ENCODE data around the gene SRSF11. TPM values are rescaled to one million over a fixed set of nuclear protein-coding genes. Genes with fewer than 3 reads are reported as not detected.
"Not testable (repeated sequence)": the region's sequence is repeated elsewhere in the genome, so short reads cannot be mapped to it uniquely, and the experiment has no call there.

Gene SRSF11
- total RNA-seq, 4 donors from 2014 or later = 72.6 to 127 (median 86.3) TPM

DNA sequence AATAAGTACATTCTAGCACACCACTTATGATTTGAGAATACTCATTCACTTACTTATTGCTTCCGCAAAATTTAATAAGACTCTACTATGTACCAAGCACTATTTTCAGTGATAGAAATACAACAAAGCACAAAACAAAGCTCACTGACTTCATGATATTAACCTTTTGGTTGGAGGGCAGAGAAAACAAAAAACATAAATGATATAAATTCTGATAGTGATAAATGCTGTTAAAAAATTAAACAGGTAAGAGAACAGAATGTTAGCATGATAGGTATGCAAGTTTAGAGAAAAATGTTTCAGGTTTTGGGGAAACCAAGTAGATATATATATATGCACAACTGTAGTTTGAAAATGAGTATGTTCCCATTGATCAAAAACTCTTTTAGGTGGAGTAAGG lies 17.0 kb upstream of the SRSF11 start:
- no peaks in the 10 kb centered on the region for H3K27me3 ChIP-seq
- H3K4me1 ChIP-seq = peaks cover 44 to 65% (median 54%) of the 10 kb centered on the region in 4 donors
- no peak overlapping the region for H3K27ac ChIP-seq (replicated peaks in 1 of 4)
- peak overlapping the region in 3 of 4 donors; percentile 66 to 81 (median 79) for H3K4me3 ChIP-seq
- H3K9me3 ChIP-seq = no peaks in the 10 kb centered on the region
- H3K36me3 ChIP-seq = peaks cover 0 to 13% (median 4%) of the 10 kb centered on the region in 4 donors
- no peak for DNase-seq (ENCODE audit: extremely low spot score)
- intact Hi-C loops (cut with DNase I) = no loop called here
- 100% methylated on average over 1 of the region's 1 CpG for WGBS
- no peak for TF ChIP-seq POLR2A (IDR thresholded peaks at IDR 0.05; ENCODE audit: low read depth)
- no peak for TF ChIP-seq POLR2AphosphoS5 (IDR thresholded peaks at IDR 0.05)
- TF ChIP-seq, protein P1, sequence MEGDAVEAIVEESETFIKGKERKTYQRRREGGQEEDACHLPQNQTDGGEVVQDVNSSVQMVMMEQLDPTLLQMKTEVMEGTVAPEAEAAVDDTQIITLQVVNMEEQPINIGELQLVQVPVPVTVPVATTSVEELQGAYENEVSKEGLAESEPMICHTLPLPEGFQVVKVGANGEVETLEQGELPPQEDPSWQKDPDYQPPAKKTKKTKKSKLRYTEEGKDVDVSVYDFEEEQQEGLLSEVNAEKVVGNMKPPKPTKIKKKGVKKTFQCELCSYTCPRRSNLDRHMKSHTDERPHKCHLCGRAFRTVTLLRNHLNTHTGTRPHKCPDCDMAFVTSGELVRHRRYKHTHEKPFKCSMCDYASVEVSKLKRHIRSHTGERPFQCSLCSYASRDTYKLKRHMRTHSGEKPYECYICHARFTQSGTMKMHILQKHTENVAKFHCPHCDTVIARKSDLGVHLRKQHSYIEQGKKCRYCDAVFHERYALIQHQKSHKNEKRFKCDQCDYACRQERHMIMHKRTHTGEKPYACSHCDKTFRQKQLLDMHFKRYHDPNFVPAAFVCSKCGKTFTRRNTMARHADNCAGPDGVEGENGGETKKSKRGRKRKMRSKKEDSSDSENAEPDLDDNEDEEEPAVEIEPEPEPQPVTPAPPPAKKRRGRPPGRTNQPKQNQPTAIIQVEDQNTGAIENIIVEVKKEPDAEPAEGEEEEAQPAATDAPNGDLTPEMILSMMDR (IDR thresholded peaks at IDR 0.05) = no peak
- no peak for TF ChIP-seq EP300 (IDR thresholded peaks at IDR 0.05)

DNA sequence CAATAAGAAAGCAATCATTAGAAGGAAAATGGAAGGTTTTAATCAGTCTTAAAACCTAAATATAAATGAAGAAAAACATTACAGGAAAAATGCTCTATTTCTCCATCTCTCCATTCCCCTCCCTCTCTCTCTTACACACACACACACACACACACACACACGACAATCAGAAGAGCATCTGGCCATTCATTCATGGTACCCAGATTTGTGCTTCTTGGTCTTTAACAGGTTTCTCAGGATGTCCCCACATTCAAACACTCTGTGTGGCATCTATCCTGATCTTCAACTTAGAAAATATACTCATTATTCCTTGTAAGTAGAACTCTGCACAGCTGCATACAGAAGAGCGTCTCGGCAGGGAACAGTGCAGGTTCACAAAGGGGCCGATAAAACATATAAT lies 16.6 kb upstream of the SRSF11 start:
- Histone ChIP-seq H3K4me3 (peak overlapping the region; percentile 66 to 81 (median 76)), H3K27me3 (no peaks in the 10 kb centered on the region), H3K9me3 (no peaks in the 10 kb centered on the region), H3K36me3 (peaks cover 0 to 13% (median 4%) of the 10 kb centered on the region in 4 donors), H3K27ac (replicated peaks in 1 of 4) (peak overlapping the region; percentile 89 to 94 (median 92)), H3K4me1 (peaks cover 44 to 69% (median 58%) of the 10 kb centered on the region in 4 donors)
- TF ChIP-seq, protein P1 (IDR thresholded peaks at IDR 0.05) = no peak
- TF ChIP-seq EP300 (IDR thresholded peaks at IDR 0.05) = no peak
- TF ChIP-seq POLR2A (IDR thresholded peaks at IDR 0.05; ENCODE audit: low read depth) = no peak
- TF ChIP-seq POLR2AphosphoS5 (IDR thresholded peaks at IDR 0.05) = no peak
- DNase-seq (ENCODE audit: extremely low spot score) = no peak
- intact Hi-C loops (cut with DNase I) = no loop called here
- WGBS = under 1% methylated on average over 4 of the region's 4 CpGs

DNA sequence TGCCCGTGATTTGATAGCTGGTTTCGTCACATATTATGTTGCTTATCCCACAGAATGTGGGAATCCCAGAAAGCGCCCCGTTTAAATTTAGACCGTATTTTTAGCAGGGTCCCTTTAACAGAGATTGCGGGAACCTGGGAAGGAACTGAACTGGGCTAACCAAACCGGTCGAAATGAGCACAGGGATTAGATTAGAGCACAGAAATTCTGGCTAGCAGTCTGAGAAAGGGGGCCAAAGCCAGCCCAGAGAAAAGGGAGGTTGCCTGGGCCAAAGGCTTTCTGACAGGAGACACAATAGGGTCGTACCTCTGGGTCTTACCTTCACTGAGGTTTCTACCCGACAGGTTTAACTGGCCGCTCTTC lies 16.1 kb upstream of the SRSF11 start:
- WGBS = 0% methylated on average over 9 of the region's 11 CpGs
- Histone ChIP-seq H3K4me3 (peak overlapping the region; percentile 66 to 81 (median 76)), H3K4me1 (peaks cover 45 to 74% (median 63%) of the 10 kb centered on the region in 4 donors), H3K9me3 (no peaks in the 10 kb centered on the region), H3K36me3 (peaks cover 0 to 13% (median 4%) of the 10 kb centered on the region in 4 donors), H3K27me3 (no peaks in the 10 kb centered on the region), H3K27ac (replicated peaks in 1 of 4) (peak overlapping the region; percentile 89 to 94 (median 92))
- TF ChIP-seq EP300 (IDR thresholded peaks at IDR 0.05) = no peak
- intact Hi-C loops (cut with DNase I) = no loop called here
- DNase-seq (ENCODE audit: extremely low spot score) = no peak

DNA sequence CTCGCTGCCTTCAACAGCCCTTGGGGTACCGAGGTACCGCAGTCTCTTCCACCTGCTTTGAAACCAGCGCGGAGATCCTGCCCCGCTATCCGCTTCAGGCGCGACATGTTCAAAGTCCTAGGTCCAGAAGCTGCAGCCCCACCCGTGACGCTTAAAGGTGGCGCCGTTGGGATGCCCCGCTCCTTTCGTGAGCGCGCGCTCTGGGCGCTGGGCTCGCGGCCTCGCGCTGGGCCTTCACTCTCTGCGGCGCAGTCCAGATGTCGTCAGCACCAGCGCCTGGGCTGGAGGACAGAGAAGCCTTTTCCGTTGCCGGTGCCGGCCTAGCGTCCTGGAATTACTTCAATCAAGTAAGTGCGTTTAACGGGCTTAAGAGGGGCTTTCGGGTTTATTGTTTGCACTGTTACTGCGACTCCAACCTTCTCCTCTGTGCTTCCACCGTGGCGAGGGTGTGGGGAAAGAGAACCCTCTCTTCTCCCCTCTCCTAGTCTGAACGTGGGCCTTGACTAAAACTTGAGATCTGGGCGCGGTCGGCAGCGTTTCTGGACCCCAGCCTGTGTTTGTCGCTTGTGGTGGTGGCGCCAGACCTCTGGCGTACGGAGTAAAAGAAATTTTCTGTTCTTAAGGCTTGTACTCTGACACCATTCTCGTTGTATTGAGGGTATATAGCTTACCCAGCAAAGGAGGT lies 15.6 kb upstream of the SRSF11 start, which contains the start of gene LRRC40:
LRRC40 (minus strand) TSS at position 146 of the 685 bp plus-strand sequence; CDS start at position 107, 39 bp downstream.
- 0% methylated on average over 12 of the region's 47 CpGs for WGBS
- H3K9me3 ChIP-seq = no peaks in the 10 kb centered on the region
- peaks cover 0 to 13% (median 7%) of the 10 kb centered on the region in 4 donors for H3K36me3 ChIP-seq
- peak; percentile 98 for DNase-seq (ENCODE audit: extremely low spot score)
- TF ChIP-seq EP300 (IDR thresholded peaks at IDR 0.05) (no peak), POLR2AphosphoS5 (IDR thresholded peaks at IDR 0.05) (peak; percentile 95 to 98)
- H3K27me3 ChIP-seq = no peaks in the 10 kb centered on the region
- H3K4me3 ChIP-seq = peak within 1 kb of the TSS; percentile 66 to 81 (median 76)
- H3K27ac ChIP-seq (replicated peaks in 1 of 4) = peak within 1 kb of the TSS; percentile 89 to 94 (median 92)
- intact Hi-C loops (cut with DNase I) = no loop called here
- peaks cover 51 to 79% (median 68%) of the 10 kb centered on the region in 4 donors for H3K4me1 ChIP-seq

DNA sequence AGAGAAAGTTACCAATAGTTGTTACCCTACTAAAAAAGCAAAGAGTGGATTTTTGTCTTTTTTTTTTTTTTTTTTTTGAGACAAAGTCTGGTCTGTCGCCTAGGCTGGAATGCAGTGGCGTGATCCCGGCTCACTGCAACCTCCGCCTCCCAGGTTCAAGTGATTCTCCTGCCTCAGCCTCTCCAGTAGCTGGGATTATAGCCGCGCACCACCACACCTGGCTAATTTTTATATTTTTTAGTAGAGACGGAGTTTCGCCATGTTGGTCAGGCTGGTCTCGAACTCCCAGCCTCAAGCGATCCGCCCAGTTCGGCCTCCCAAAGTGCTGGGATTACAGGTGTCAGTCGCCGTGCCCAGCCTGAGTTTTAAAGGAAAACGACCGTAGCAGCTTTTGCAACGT lies 14.3 kb upstream of the SRSF11 start:
- H3K27me3 ChIP-seq; DNase-seq (ENCODE audit: extremely low spot score); H3K9me3 ChIP-seq; intact Hi-C loops (cut with DNase I): not testable (repeated sequence)
- Histone ChIP-seq H3K4me3 (peak overlapping the region; percentile 66 to 81 (median 76)), H3K4me1 (peaks cover 51 to 88% (median 81%) of the 10 kb centered on the region in 4 donors), H3K36me3 (peaks cover 0 to 13% (median 7%) of the 10 kb centered on the region in 4 donors), H3K27ac (replicated peaks in 1 of 4) (peak overlapping the region in 3 of 4 donors; percentile 89 to 94 (median 91))
- 86% methylated on average over 17 of the region's 17 CpGs for WGBS

DNA sequence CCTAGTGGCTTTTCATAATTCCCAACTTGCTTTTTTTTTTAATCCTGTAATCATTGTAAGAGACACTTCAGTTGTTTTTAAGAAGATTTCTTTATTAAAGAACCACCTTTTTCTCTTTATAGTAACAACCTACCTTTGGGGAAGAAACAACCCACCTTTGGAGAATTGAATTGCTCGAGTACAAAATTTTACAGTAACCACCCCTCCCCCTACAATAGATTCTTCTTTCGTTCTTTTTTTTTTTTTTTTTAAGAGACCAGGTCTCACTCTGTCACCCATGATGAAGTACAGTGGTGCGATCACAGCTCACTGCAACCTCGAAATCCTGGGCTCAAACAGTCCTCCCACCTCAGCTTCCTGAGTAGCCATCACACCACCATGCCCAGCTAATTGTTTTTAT lies 13.7 kb upstream of the SRSF11 start:
- WGBS = 87% methylated on average over 4 of the region's 4 CpGs
- H3K4me3 ChIP-seq = peak overlapping the region in 1 of 4 donors; percentile 81
- H3K27ac ChIP-seq (replicated peaks in 1 of 4) = no peak overlapping the region
- H3K27me3 ChIP-seq = no peaks in the 10 kb centered on the region
- intact Hi-C loops (cut with DNase I) = no loop called here
- TF ChIP-seq POLR2A (IDR thresholded peaks at IDR 0.05; ENCODE audit: low read depth) (no peak), POLR2AphosphoS5 (IDR thresholded peaks at IDR 0.05) (no peak), EP300 (IDR thresholded peaks at IDR 0.05) (no peak)
- TF ChIP-seq, protein P1 (IDR thresholded peaks at IDR 0.05) = no peak
- DNase-seq (ENCODE audit: extremely low spot score) = no peak
- H3K9me3 ChIP-seq = no peaks in the 10 kb centered on the region
- peaks cover 0 to 15% (median 8%) of the 10 kb centered on the region in 4 donors for H3K36me3 ChIP-seq
- H3K4me1 ChIP-seq = peaks cover 51 to 88% (median 84%) of the 10 kb centered on the region in 4 donors
